COLO668 (cell line): ENCODE results near the gene THUMPD3.
A peak's percentile ranks its signal among the peaks of the same experiment; 100 is the strongest.

ENCODE experiments used
- DNase-seq: peaks from one replicate; lab custom pipeline; 2025; ENCODE audit not compliant: unreplicated experiment; lab: John Stamatoyannopoulos, UW

The THUMPD3 gene

GRCh38 chr3:9352917-9353752, 9.7 kb upstream of the THUMPD3 start:
- peak; percentile 47 for DNase-seq

- DNase-seq = no peak
Measured at GRCh38 chr3:9361691-9362388, 1.0 kb upstream of the THUMPD3 start.

GRCh38 chr3:9369508-9369907, 6.7 kb downstream of the THUMPD3 start:
- DNase-seq = no peak

- DNase-seq = no peak
Measured at GRCh38 chr3:9373465-9373864, 10.6 kb downstream of the THUMPD3 start.

- no peak for DNase-seq
Measured at GRCh38 chr3:9377981-9378380, 15.1 kb downstream of the THUMPD3 start.

- no peak for DNase-seq
Measured at GRCh38 chr3:9379327-9379726, 16.5 kb downstream of the THUMPD3 start.

- no peak for DNase-seq
Measured at GRCh38 chr3:9380014-9380413, 17.2 kb downstream of the THUMPD3 start.

- no peak for DNase-seq
Measured at GRCh38 chr3:9384141-9384828, 21.4 kb downstream of the THUMPD3 start.

GRCh38 chr3:9385187-9386077, 22.6 kb downstream of the THUMPD3 start:
- no peak for DNase-seq

- no peak for DNase-seq
Measured at GRCh38 chr3:9386078-9386459, 23.2 kb downstream of the THUMPD3 start.

- DNase-seq = no peak
Measured at GRCh38 chr3:9386501-9387321, 23.9 kb downstream of the THUMPD3 start.

- no peak for DNase-seq
Measured at GRCh38 chr3:9387322-9387655, 24.4 kb downstream of the THUMPD3 start.

- DNase-seq = no peak
Measured at GRCh38 chr3:9388142-9388541, 25.3 kb downstream of the THUMPD3 start.

- no peak for DNase-seq
Measured at GRCh38 chr3:9388562-9389272, 25.9 kb downstream of the THUMPD3 start.

GRCh38 chr3:9390265-9390888, 27.5 kb downstream of the THUMPD3 start:
- DNase-seq = no peak

- no peak for DNase-seq
Measured at GRCh38 chr3:9392041-9392440, 29.2 kb downstream of the THUMPD3 start.

GRCh38 chr3:9395570-9396300, 32.9 kb downstream of the THUMPD3 start:
- no peak for DNase-seq

GRCh38 chr3:9396301-9396631, 33.4 kb downstream of the THUMPD3 start:
- DNase-seq = no peak
